Measurements from ENCODE around the gene ATP23. TPM values are rescaled to one million over a fixed set of nuclear protein-coding genes. Genes with fewer than 3 reads are reported as not detected.

The ATP23 gene
- total RNA-seq, 1 experiment from 2014 or later = 12.8 TPM

- Mint-ChIP-seq H3K4me3 (ENCODE audit: low read depth, unreplicated experiment) (no peak overlapping the region), H3K27ac (ENCODE audit: unreplicated experiment) (no peak overlapping the region), H3K27me3 (ENCODE audit: unreplicated experiment) (no peaks in the 10 kb centered on the region), H3K4me1 (ENCODE audit: low read depth, unreplicated experiment) (no peaks in the 10 kb centered on the region), H3K9me3 (ENCODE audit: low read depth, unreplicated experiment) (peaks cover 6% of the 10 kb centered on the region), H3K36me3 (ENCODE audit: insufficient read depth, unreplicated experiment) (peaks cover 15% of the 10 kb centered on the region)
- CTCF ChIA-PET = no interaction called here
- TF ChIP-seq CTCF (IDR thresholded peaks at IDR 0.05; ENCODE audit: unreplicated experiment) = no peak
- no TSS peak for BruUV-seq (replicated peaks)
- DNase-seq = no peak
- intact Hi-C loops (cut with micrococcal nuclease; ENCODE audit: unreplicated experiment) = no loop called here
These were observed 11.4 kb downstream of the ATP23 start for GRCh38 chr12:57952766-57953165.

GRCh38 chr12:57954768-57955167 is 13.4 kb downstream of the ATP23 start:
- CTCF ChIA-PET = no interaction called here
- no peaks in the 10 kb centered on the region for H3K27me3 Mint-ChIP-seq (ENCODE audit: unreplicated experiment)
- no peak overlapping the region for H3K4me3 Mint-ChIP-seq (ENCODE audit: low read depth, unreplicated experiment)
- no peak for DNase-seq
- no TSS peak for BruUV-seq (replicated peaks)
- no peaks in the 10 kb centered on the region for H3K4me1 Mint-ChIP-seq (ENCODE audit: low read depth, unreplicated experiment)
- peaks cover 11% of the 10 kb centered on the region for H3K9me3 Mint-ChIP-seq (ENCODE audit: low read depth, unreplicated experiment)
- TF ChIP-seq CTCF (IDR thresholded peaks at IDR 0.05; ENCODE audit: unreplicated experiment) = no peak
- H3K36me3 Mint-ChIP-seq (ENCODE audit: insufficient read depth, unreplicated experiment) = peaks cover 21% of the 10 kb centered on the region
- H3K27ac Mint-ChIP-seq (ENCODE audit: unreplicated experiment) = no peak overlapping the region
- intact Hi-C loops (cut with micrococcal nuclease; ENCODE audit: unreplicated experiment) = no loop called here

GRCh38 chr12:57958061-57958657 is 16.8 kb downstream of the ATP23 start:
- BruUV-seq (replicated peaks) = no TSS peak
- CTCF ChIA-PET = interaction anchor here (0.6 kb wide), 1 partner anchor 26 kb away, joined by 3 read pairs; no protein-coding TSS in a partner anchor
- Mint-ChIP-seq H3K4me3 (ENCODE audit: low read depth, unreplicated experiment) (no peak overlapping the region), H3K27ac (ENCODE audit: unreplicated experiment) (no peak overlapping the region), H3K27me3 (ENCODE audit: unreplicated experiment) (no peaks in the 10 kb centered on the region), H3K9me3 (ENCODE audit: low read depth, unreplicated experiment) (peaks cover 26% of the 10 kb centered on the region), H3K36me3 (ENCODE audit: insufficient read depth, unreplicated experiment) (peaks cover 16% of the 10 kb centered on the region), H3K4me1 (ENCODE audit: low read depth, unreplicated experiment) (no peaks in the 10 kb centered on the region)
- DNase-seq = no peak
- intact Hi-C loops (cut with micrococcal nuclease; ENCODE audit: unreplicated experiment) = no loop called here
- TF ChIP-seq CTCF (IDR thresholded peaks at IDR 0.05; ENCODE audit: unreplicated experiment) = no peak

GRCh38 chr12:57964421-57964820 is 23.1 kb downstream of the ATP23 start:
- TF ChIP-seq CTCF (IDR thresholded peaks at IDR 0.05; ENCODE audit: unreplicated experiment) = no peak
- no peaks in the 10 kb centered on the region for H3K27me3 Mint-ChIP-seq (ENCODE audit: unreplicated experiment)
- CTCF ChIA-PET = no interaction called here
- intact Hi-C loops (cut with micrococcal nuclease; ENCODE audit: unreplicated experiment) = no loop called here
- no peaks in the 10 kb centered on the region for H3K4me1 Mint-ChIP-seq (ENCODE audit: low read depth, unreplicated experiment)
- no peak for DNase-seq
- peaks cover 20% of the 10 kb centered on the region for H3K9me3 Mint-ChIP-seq (ENCODE audit: low read depth, unreplicated experiment)
- no TSS peak for BruUV-seq (replicated peaks)
- H3K4me3 Mint-ChIP-seq (ENCODE audit: low read depth, unreplicated experiment) = no peak overlapping the region
- no peak overlapping the region for H3K27ac Mint-ChIP-seq (ENCODE audit: unreplicated experiment)
- no peaks in the 10 kb centered on the region for H3K36me3 Mint-ChIP-seq (ENCODE audit: insufficient read depth, unreplicated experiment)
